K562 (cell line): Measurements from ENCODE around the gene TMSB4X. TPM values are rescaled to one million over a fixed set of nuclear protein-coding genes. Genes with fewer than 3 reads are reported as not detected.
A peak's percentile ranks its signal among the peaks of the same experiment; 100 is the strongest.

Source experiments
- CHD1 ChIP-seq: fragments of 200-600 bp; sonication (generic); IDR thresholded peaks from one replicate; pipeline ENCODE4 v1.6.1; 2012; ENCODE audit warnings: mild to moderate bottlenecking, moderate library complexity, low read length, inconsistent platforms
- DMBX1 ChIP-seq: fragments of 250-450 bp; sonication (Bioruptor Pico); IDR thresholded peaks from 2 replicates; pipeline ENCODE4 v1.8.0; 2022; ENCODE audit warnings: inconsistent platforms, mild to moderate bottlenecking, moderate library complexity, borderline replicate concordance
- GABPB1 ChIP-seq: sonication (generic); formaldehyde crosslinking; IDR thresholded peaks from 2 replicates; pipeline ENCODE4 v1.8.0; 2022; ENCODE audit warnings: mild to moderate bottlenecking, missing genetic modification reagents
- IRF2 ChIP-seq: sonication (generic); formaldehyde crosslinking; IDR thresholded peaks from 2 replicates; pipeline ENCODE4 v1.8.1; 2022; ENCODE audit warnings: mild to moderate bottlenecking, missing genetic modification reagents
- NFYB ChIP-seq: IDR thresholded peaks from 2 replicates; pipeline ENCODE4 v1.6.1; 2011; ENCODE audit warnings: mild to moderate bottlenecking, moderate library complexity; ENCODE audit not compliant: insufficient read length; ENCODE audit errors: extremely low read depth
- POLR2B ChIP-seq: fragments of 450-650 bp; IDR thresholded peaks from 2 replicates; pipeline ENCODE4 v1.6.1; 2018; ENCODE audit warnings: low read depth; ENCODE audit not compliant: partially characterized antibody
- POLR2H ChIP-seq: IDR thresholded peaks from 2 replicates; pipeline ENCODE4 v1.6.1; 2016; ENCODE audit warnings: missing genetic modification characterization, low read depth, mild to moderate bottlenecking, control low read depth, missing compliant biosample characterization, moderate library complexity
- RFX1 ChIP-seq: fragments of 450-650 bp; IDR thresholded peaks from 2 replicates; pipeline ENCODE4 v1.6.1; 2016; ENCODE audit warnings: mild to moderate bottlenecking, moderate library complexity
- SREBF2 ChIP-seq: sonication (generic); formaldehyde crosslinking; IDR thresholded peaks from 2 replicates; pipeline ENCODE4 v1.4.0; 2020; ENCODE audit warnings: mild to moderate bottlenecking, missing genetic modification reagents
- SRSF9 ChIP-seq: fragments of 200-400 bp; formaldehyde crosslinking; IDR thresholded peaks from 2 replicates; pipeline ENCODE4 v1.6.1; 2017; ENCODE audit warnings: low read depth, low read length, borderline replicate concordance
- SUPT5H ChIP-seq: fragments of 450-650 bp; IDR thresholded peaks from 2 replicates; pipeline ENCODE4 v1.6.1; 2016
- YBX1 ChIP-seq: fragments of 450-650 bp; IDR thresholded peaks from 2 replicates; pipeline ENCODE4 v1.7.1; 2016; ENCODE audit warnings: mild to moderate bottlenecking
- ZNF143 ChIP-seq: sonication (generic); formaldehyde crosslinking; IDR thresholded peaks from 2 replicates; pipeline ENCODE4 v1.9.0; 2022; ENCODE audit warnings: mild to moderate bottlenecking, missing genetic modification reagents
- ZNF589 ChIP-seq: fragments of 200-800 bp; sonication (Bioruptor generic); IDR thresholded peaks from 2 replicates; pipeline ENCODE4 v1.6.1; 2016; ENCODE audit warnings: low read depth, missing genetic modification characterization, missing compliant biosample characterization
- ZNF76 ChIP-seq: fragments of 250-450 bp; sonication (Bioruptor Pico); IDR thresholded peaks from 2 replicates; pipeline ENCODE4 v1.4.0; 2020; ENCODE audit warnings: mild to moderate bottlenecking, moderate library complexity, borderline replicate concordance
- polyA plus RNA-seq, 8 experiments: library from polyadenylated mRNA; depleted of rRNA in 4 of 8; stranded (reverse) in 5 of 8; unstranded in 3 of 8; fragments of >200 nt; fragmentation: Nextera tagmentation in 2 of 8; fragmentation: Illumina TruSeq in 1 of 8; extraction: Ambion mirVana in 2 of 8; extraction: Trizol in 1 of 8; gene quantifications; 2 replicates each; pipeline versions ENCODE4 v1.2.1 to v1.2.3, GENCODE V29; 2011 to 2014; ENCODE audit warnings: inconsistent platforms in 1 of 8, missing spikeins in 1 of 8
- total RNA-seq, 7 experiments: library from RNA; depleted of rRNA in 6 of 7; stranded (reverse); fragments of >200 nt in 6 of 7; fragmentation: Illumina TruSeq in 2 of 7; extraction: Trizol in 2 of 7; gene quantifications; 2 replicates each; pipeline versions ENCODE4 v1.2.1 to v1.2.3, GENCODE V29; 2011 to 2021; ENCODE audit warnings: low replicate concordance in 1 of 7
- TF ChIP-seq, protein P1 (sequence below): fragments of 450-650 bp; formaldehyde crosslinking; IDR thresholded peaks from 2 replicates; pipeline ENCODE4 v1.4.0; 2020; ENCODE audit warnings: mild to moderate bottlenecking, moderate library complexity
- TF ChIP-seq, protein P2 (sequence below): fragments of 250-450 bp; sonication (Bioruptor Pico); IDR thresholded peaks from 2 replicates; pipeline ENCODE4 v1.5.0; 2021; ENCODE audit warnings: mild to moderate bottlenecking, moderate library complexity
- TF ChIP-seq, protein P3 (sequence below): fragments of 250-450 bp; sonication (Bioruptor Pico); IDR thresholded peaks from 2 replicates; pipeline ENCODE4 v1.4.0; 2020; ENCODE audit warnings: mild to moderate bottlenecking, moderate library complexity
- TF ChIP-seq, protein P4 (sequence below): fragments of 450-650 bp; IDR thresholded peaks from 2 replicates; pipeline ENCODE4 v1.6.1; 2018; ENCODE audit warnings: mild to moderate bottlenecking, low read depth; ENCODE audit not compliant: partially characterized antibody

Gene TMSB4X
- total and polyA plus RNA-seq, 9 of the 15 experiments (the other 6 are each of a cell fraction or from before 2014, with no cell fraction given) = 1,035 to 2,035 (median 1,529) TPM

GRCh38 chrX:12974796-12975669 is at the start of gene TMSB4X (continued):
- TF ChIP-seq, protein P1, sequence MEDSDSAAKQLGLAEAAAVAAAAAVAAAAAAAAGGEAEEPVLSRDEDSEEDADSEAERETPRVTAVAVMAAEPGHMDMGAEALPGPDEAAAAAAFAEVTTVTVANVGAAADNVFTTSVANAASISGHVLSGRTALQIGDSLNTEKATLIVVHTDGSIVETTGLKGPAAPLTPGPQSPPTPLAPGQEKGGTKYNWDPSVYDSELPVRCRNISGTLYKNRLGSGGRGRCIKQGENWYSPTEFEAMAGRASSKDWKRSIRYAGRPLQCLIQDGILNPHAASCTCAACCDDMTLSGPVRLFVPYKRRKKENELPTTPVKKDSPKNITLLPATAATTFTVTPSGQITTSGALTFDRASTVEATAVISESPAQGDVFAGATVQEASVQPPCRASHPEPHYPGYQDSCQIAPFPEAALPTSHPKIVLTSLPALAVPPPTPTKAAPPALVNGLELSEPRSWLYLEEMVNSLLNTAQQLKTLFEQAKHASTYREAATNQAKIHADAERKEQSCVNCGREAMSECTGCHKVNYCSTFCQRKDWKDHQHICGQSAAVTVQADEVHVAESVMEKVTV = no peak
- TF ChIP-seq ZNF589 (CRISPR knock-in tag) (no peak; the same call in 1 of the 2 replicates), SUPT5H (peak; percentile 99), ZNF76 (CRISPR knock-in tag) (no peak), SREBF2 (CRISPR knock-in tag) (no peak), GABPB1 (peak; percentile 66; the same call in 1 of the 2 replicates), POLR2B (peak; percentile 98), YBX1 (no peak), DMBX1 (CRISPR knock-in tag) (no peak), NFYB (no peak), IRF2 (CRISPR knock-in tag) (no peak), CHD1 (peak; percentile 51), SRSF9 (no peak), RFX1 (no peak), POLR2H (peak; percentile 97), ZNF143 (CRISPR knock-in tag) (no peak)
- TF ChIP-seq, protein P2, sequence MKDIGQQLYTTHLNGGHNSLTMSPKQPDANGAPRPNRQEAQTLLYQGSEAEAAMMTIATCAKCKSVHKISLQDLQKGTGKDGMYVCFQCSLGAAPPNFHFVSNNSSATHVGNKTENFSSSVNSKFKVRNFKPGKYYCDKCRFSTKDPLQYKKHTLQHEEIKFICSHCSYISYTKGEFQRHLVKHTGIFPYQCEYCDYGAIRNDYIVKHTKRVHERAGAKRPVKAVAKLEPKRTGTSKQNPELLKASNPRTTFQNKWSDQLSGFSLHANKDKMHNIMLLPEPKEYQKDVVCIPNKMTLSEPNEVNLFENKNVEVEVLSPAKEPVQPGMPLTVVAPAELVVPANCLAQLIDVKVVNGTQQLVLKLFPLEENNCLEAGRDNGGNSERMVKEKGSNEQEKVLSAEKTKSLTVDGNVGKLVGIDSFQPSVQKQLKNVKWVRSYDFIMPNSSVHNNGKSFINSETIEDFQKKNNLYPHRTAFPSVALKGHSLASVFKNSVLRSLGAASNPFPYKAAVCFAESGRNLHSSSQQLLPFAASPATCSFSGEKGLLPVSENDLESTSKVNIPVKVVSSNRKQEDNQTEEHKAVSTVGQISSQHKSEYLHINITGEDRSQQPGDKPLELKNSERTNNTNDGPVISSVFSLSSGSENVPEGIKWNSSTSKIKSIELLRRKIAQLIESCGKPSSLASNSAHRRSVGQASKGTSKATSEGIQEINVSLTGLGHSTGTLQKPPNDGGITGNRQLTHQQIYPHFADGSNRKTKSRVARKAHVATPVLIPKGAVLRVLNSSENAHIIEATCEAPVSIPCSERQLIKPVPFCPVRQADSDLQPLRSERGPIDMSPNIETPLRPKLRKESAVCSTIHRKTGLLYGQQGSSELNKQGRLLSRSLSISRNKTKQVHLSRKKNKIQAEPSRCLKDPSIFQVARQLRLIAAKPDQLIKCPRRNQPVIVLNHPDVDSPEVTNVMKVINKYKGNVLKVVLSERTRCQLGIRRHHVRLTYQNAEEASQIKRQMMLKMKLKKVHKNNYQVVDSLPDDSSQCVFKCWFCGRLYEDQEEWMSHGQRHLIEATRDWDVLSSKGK (CRISPR knock-in tag) = no peak
- TF ChIP-seq, protein P3, sequence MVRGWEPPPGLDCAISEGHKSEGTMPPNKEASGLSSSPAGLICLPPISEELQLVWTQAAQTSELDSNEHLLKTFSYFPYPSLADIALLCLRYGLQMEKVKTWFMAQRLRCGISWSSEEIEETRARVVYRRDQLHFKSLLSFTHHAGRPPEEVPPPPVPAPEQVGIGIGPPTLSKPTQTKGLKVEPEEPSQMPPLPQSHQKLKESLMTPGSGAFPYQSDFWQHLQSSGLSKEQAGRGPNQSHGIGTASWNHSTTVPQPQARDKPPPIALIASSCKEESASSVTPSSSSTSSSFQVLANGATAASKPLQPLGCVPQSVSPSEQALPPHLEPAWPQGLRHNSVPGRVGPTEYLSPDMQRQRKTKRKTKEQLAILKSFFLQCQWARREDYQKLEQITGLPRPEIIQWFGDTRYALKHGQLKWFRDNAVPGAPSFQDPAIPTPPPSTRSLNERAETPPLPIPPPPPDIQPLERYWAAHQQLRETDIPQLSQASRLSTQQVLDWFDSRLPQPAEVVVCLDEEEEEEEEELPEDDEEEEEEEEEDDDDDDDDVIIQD (CRISPR knock-in tag) = no peak
- TF ChIP-seq, protein P4, sequence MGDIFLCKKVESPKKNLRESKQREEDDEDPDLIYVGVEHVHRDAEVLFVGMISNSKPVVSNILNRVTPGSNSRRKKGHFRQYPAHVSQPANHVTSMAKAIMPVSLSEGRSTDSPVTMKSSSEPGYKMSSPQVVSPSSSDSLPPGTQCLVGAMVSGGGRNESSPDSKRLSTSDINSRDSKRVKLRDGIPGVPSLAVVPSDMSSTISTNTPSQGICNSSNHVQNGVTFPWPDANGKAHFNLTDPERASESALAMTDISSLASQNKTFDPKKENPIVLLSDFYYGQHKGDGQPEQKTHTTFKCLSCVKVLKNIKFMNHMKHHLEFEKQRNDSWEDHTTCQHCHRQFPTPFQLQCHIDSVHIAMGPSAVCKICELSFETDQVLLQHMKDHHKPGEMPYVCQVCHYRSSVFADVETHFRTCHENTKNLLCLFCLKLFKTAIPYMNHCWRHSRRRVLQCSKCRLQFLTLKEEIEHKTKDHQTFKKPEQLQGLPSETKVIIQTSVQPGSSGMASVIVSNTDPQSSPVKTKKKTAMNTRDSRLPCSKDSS = no peak
